ENCODE results near the gene NLRP14. TPM values are rescaled to one million over a fixed set of nuclear protein-coding genes. Genes with fewer than 3 reads are reported as not detected.

The NLRP14 gene
- total and polyA plus RNA-seq, 2 experiments from 2014 or later: not detected

- Histone ChIP-seq H3K9me3 (ENCODE audit: low read depth) (no peaks in the 10 kb centered on the region), H3K9ac (no peak overlapping the region), H3K36me3 (ENCODE audit: low read depth) (no peaks in the 10 kb centered on the region), H2AFZ (no peak overlapping the region), H3K9me2 (ENCODE audit: insufficient read depth) (no peaks in the 10 kb centered on the region), H3K27me3 (replicated peaks; ENCODE audit: insufficient read depth) (no peaks in the 10 kb centered on the region), H3K27ac (no peak overlapping the region), H3K4me1 (ENCODE audit: insufficient read depth) (peaks cover 6% of the 10 kb centered on the region; the same call in 1 of the 2 replicates), H3F3A (ENCODE audit: insufficient read depth) (no peaks in the 10 kb centered on the region), H3K79me2 (ENCODE audit: insufficient read depth) (no peaks in the 10 kb centered on the region), H4K20me1 (ENCODE audit: insufficient read depth) (no peaks in the 10 kb centered on the region), H3K4me2 (ENCODE audit: unreplicated experiment) (no peak overlapping the region), H3K4me3 (no peak overlapping the region)
- 80 to 85% methylated on average over 2 of the region's 2 CpGs for WGBS, 2 experiments (ENCODE audit: low coverage in 1 of 2, low lambda C conversion rate in 2 of 2, missing lambda C conversion rate in 2 of 2)
- TF ChIP-seq EZH2phosphoT487 (IDR thresholded peaks at IDR 0.05; ENCODE audit: insufficient read depth, low read depth) (no peak), EZH2 (IDR thresholded peaks at IDR 0.05; ENCODE audit: insufficient read depth, poor library complexity, severe bottlenecking) (no peak)
- DNase-seq: no peak
- in situ Hi-C loops (cut with MboI): no loop called here
Observed at GRCh38 chr11:7062534-7062933, 42.3 kb downstream of the NLRP14 start.

- H4K20me1 ChIP-seq (ENCODE audit: insufficient read depth): no peaks in the 10 kb centered on the region
- DNase-seq: no peak
- H3K4me2 ChIP-seq (ENCODE audit: unreplicated experiment): no peak overlapping the region
- in situ Hi-C loops (cut with MboI): no loop called here
- peaks cover 7% of the 10 kb centered on the region; the same call in 1 of the 2 replicates for H3K27me3 ChIP-seq (replicated peaks; ENCODE audit: insufficient read depth)
- no peaks in the 10 kb centered on the region for H3K9me2 ChIP-seq (ENCODE audit: insufficient read depth)
- H3K9me3 ChIP-seq (ENCODE audit: low read depth): no peaks in the 10 kb centered on the region
- no peak overlapping the region for H3K9ac ChIP-seq
- no peaks in the 10 kb centered on the region for H3K36me3 ChIP-seq (ENCODE audit: low read depth)
- no peak overlapping the region for H3K27ac ChIP-seq
- no peaks in the 10 kb centered on the region for H3F3A ChIP-seq (ENCODE audit: insufficient read depth)
- TF ChIP-seq EZH2 (IDR thresholded peaks at IDR 0.05; ENCODE audit: insufficient read depth, poor library complexity, severe bottlenecking) (no peak), EZH2phosphoT487 (IDR thresholded peaks at IDR 0.05; ENCODE audit: insufficient read depth, low read depth) (no peak)
- 11 to 35% methylated on average over 2 to 4 of the region's 4 CpGs for WGBS, 2 experiments (ENCODE audit: low coverage in 1 of 2, low lambda C conversion rate in 2 of 2, missing lambda C conversion rate in 2 of 2)
- no peaks in the 10 kb centered on the region for H3K79me2 ChIP-seq (ENCODE audit: insufficient read depth)
- no peak overlapping the region for H3K4me3 ChIP-seq
- H2AFZ ChIP-seq: no peak overlapping the region
- no peaks in the 10 kb centered on the region for H3K4me1 ChIP-seq (ENCODE audit: insufficient read depth)
Observed at GRCh38 chr11:7072401-7073028, 52.2 kb downstream of the NLRP14 start.

- no peaks in the 10 kb centered on the region for H3K79me2 ChIP-seq (ENCODE audit: insufficient read depth)
- H3K9me2 ChIP-seq (ENCODE audit: insufficient read depth): no peaks in the 10 kb centered on the region
- H3K4me2 ChIP-seq (ENCODE audit: unreplicated experiment): no peak overlapping the region
- H3K27me3 ChIP-seq (replicated peaks; ENCODE audit: insufficient read depth): no peaks in the 10 kb centered on the region
- no peak overlapping the region for H2AFZ ChIP-seq
- no peak overlapping the region for H3K9ac ChIP-seq
- no peaks in the 10 kb centered on the region for H3F3A ChIP-seq (ENCODE audit: insufficient read depth)
- H3K4me1 ChIP-seq (ENCODE audit: insufficient read depth): no peaks in the 10 kb centered on the region
- WGBS, 2 experiments (ENCODE audit: low coverage in 1 of 2, low lambda C conversion rate in 2 of 2, missing lambda C conversion rate in 2 of 2): 47 to 48% methylated on average over 16 of the region's 16 CpGs
- no peak overlapping the region for H3K27ac ChIP-seq
- DNase-seq: peak; percentile 26
- TF ChIP-seq EZH2phosphoT487 (IDR thresholded peaks at IDR 0.05; ENCODE audit: insufficient read depth, low read depth) (no peak), EZH2 (IDR thresholded peaks at IDR 0.05; ENCODE audit: insufficient read depth, poor library complexity, severe bottlenecking) (no peak)
- H3K36me3 ChIP-seq (ENCODE audit: low read depth): no peaks in the 10 kb centered on the region
- no peaks in the 10 kb centered on the region for H3K9me3 ChIP-seq (ENCODE audit: low read depth)
- H3K4me3 ChIP-seq: no peak overlapping the region
- in situ Hi-C loops (cut with MboI): no loop called here
- no peaks in the 10 kb centered on the region for H4K20me1 ChIP-seq (ENCODE audit: insufficient read depth)
Observed at GRCh38 chr11:7077101-7077500, 56.8 kb downstream of the NLRP14 start.

- in situ Hi-C loops (cut with MboI): no loop called here
- H3K36me3 ChIP-seq (ENCODE audit: low read depth): no peaks in the 10 kb centered on the region
- no peaks in the 10 kb centered on the region for H3F3A ChIP-seq (ENCODE audit: insufficient read depth)
- H3K9me3 ChIP-seq (ENCODE audit: low read depth): no peaks in the 10 kb centered on the region
- WGBS, 2 experiments (ENCODE audit: low coverage in 1 of 2, low lambda C conversion rate in 2 of 2, missing lambda C conversion rate in 2 of 2): 52 to 66% methylated on average over 7 of the region's 7 CpGs
- no peaks in the 10 kb centered on the region for H4K20me1 ChIP-seq (ENCODE audit: insufficient read depth)
- H3K27me3 ChIP-seq (replicated peaks; ENCODE audit: insufficient read depth): no peaks in the 10 kb centered on the region
- no peak for DNase-seq
- no peaks in the 10 kb centered on the region for H3K79me2 ChIP-seq (ENCODE audit: insufficient read depth)
- no peak overlapping the region for H3K9ac ChIP-seq
- no peaks in the 10 kb centered on the region for H3K4me1 ChIP-seq (ENCODE audit: insufficient read depth)
- no peak overlapping the region for H3K4me3 ChIP-seq
- no peak overlapping the region for H2AFZ ChIP-seq
- TF ChIP-seq EZH2 (IDR thresholded peaks at IDR 0.05; ENCODE audit: insufficient read depth, poor library complexity, severe bottlenecking) (no peak), EZH2phosphoT487 (IDR thresholded peaks at IDR 0.05; ENCODE audit: insufficient read depth, low read depth) (no peak)
- H3K4me2 ChIP-seq (ENCODE audit: unreplicated experiment): no peak overlapping the region
- H3K27ac ChIP-seq: no peak overlapping the region
- no peaks in the 10 kb centered on the region for H3K9me2 ChIP-seq (ENCODE audit: insufficient read depth)
Observed at GRCh38 chr11:7079545-7080135, 59.4 kb downstream of the NLRP14 start.
